ENCODE measurements around the gene KRTAP10-1.

GRCh38 chr21:44578371-44579055, 38.5 kb upstream of the KRTAP10-1 start:
- TF ChIP-seq CTCF (IDR thresholded peaks at IDR 0.05; ENCODE audit: low read length): no peak
- no peak for TF ChIP-seq EZH2 (IDR thresholded peaks at IDR 0.05; ENCODE audit: borderline replicate concordance, low read length)

Measured in OCI-LY1 (cell line).